K562 (cell line): ENCODE data around the gene SEMA3A. TPM values are rescaled to one million over a fixed set of nuclear protein-coding genes. Genes with fewer than 3 reads are reported as not detected.

ENCODE experiments used
- ATAC-seq: fragments of 200-7000 bp; cut with Tn5 transposase; 3 replicates; pipeline ENCODE4 v1.9.1; 2020; ENCODE audit warnings: moderate library complexity
- BruUV-seq: library from RNA; stranded (reverse); fragments of 400-500 nt; replicated peaks from 2 replicates; lab custom pipeline; 2021; lab: Mats Ljungman, UMichigan
- CTCF ChIA-PET: fragments of 300-600 bp; formaldehyde crosslinking; extraction: SDS; loops from one replicate; lab custom pipeline; 2021; ENCODE audit warnings: low intra/inter-chr PET ratio; lab: Yijun Ruan, JAX
- POLR2A ChIA-PET: fragments of 300-600, 350-650 bp; sonication (Branson Sonifier 250); formaldehyde crosslinking; extraction: SDS; loops from one replicate; lab custom pipeline; 2021; ENCODE audit warnings: antibody characterized with exemption, inconsistent platforms; lab: Yijun Ruan, JAX
- DNase-seq, 4 experiments: peaks; one replicate each; pipeline versions ENCODE4 v3.0.0 to v3.0.0-alpha.2; 2011 to 2018; ENCODE audit warnings: low spot score in 3 of 4, mixed read lengths in 3 of 4; ENCODE audit errors: extremely low read depth in 1 of 4
- FAIRE-seq: peaks from 2 replicates; lab custom pipeline; 2011; peaks lifted over from hg19 to GRCh38; lab: Jason Lieb, UNC
- H2AFZ ChIP-seq: 2 replicates; pipeline ENCODE4 v1.6.0; 2011; ENCODE audit warnings: low read depth, low read length, control low read depth, inconsistent platforms
- H3K27ac ChIP-seq: fragments of 200-600 bp; 3 replicates; pipeline ENCODE4 v1.8.0; 2011; ENCODE audit warnings: low read depth, mild to moderate bottlenecking, control low read depth, inconsistent platforms, low read length, moderate library complexity, mixed read lengths; ENCODE audit errors: extremely low read depth
- H3K27me3 ChIP-seq, 2 experiments: fragments of 300-600 bp in 1 of 2; 2 replicates in 1 of 2; 3 replicates in 1 of 2; pipeline versions ENCODE4 v1.6.0 to v1.8.0; 2011; ENCODE audit warnings: inconsistent platforms in 2 of 2, low read length in 2 of 2, mild to moderate bottlenecking in 1 of 2, mixed read lengths in 1 of 2, moderate library complexity in 1 of 2; ENCODE audit not compliant: control insufficient read depth in 2 of 2, insufficient read depth in 2 of 2
- H3K36me3 ChIP-seq: fragments of 300-600 bp; 3 replicates; pipeline ENCODE4 v1.8.0; 2011; ENCODE audit warnings: mild to moderate bottlenecking, low read length, inconsistent platforms; ENCODE audit not compliant: control insufficient read depth, insufficient read depth
- H3K4me1 ChIP-seq, 2 experiments: fragments of 200-600 bp in 1 of 2; replicated peaks in 1 of 2; 2 replicates in 1 of 2; 3 replicates in 1 of 2; pipeline versions ENCODE4 v1.5.1 to v1.8.0; 2011; ENCODE audit warnings: inconsistent platforms in 2 of 2, low read length in 2 of 2, mild to moderate bottlenecking in 1 of 2, mixed read lengths in 1 of 2, moderate library complexity in 1 of 2; ENCODE audit not compliant: control insufficient read depth in 2 of 2, insufficient read depth in 2 of 2
- H3K4me2 ChIP-seq: 2 replicates; pipeline ENCODE4 v1.6.1; 2011; ENCODE audit warnings: low read length, control low read depth, inconsistent platforms, mixed read lengths; ENCODE audit not compliant: insufficient read depth
- H3K4me3 ChIP-seq: fragments of 200-600 bp; sonication (generic), shearing (Covaris generic); 2 replicates; pipeline ENCODE4 v1.5.1; 2016; ENCODE audit warnings: control low read depth, inconsistent platforms
- H3K79me2 ChIP-seq: fragments of 200-600 bp; 3 replicates; pipeline ENCODE4 v1.8.0; 2011; ENCODE audit warnings: low read length, inconsistent platforms; ENCODE audit not compliant: control insufficient read depth, insufficient read depth
- H3K9ac ChIP-seq, 2 experiments: 2 replicates each; pipeline versions ENCODE4 v1.6.0 to v1.6.1; 2011; ENCODE audit warnings: low read depth in 2 of 2, low read length in 2 of 2, control low read depth in 1 of 2, inconsistent platforms in 1 of 2, mild to moderate bottlenecking in 1 of 2, mixed read lengths in 1 of 2; ENCODE audit not compliant: insufficient read depth in 1 of 2
- H3K9me1 ChIP-seq: one replicate; pipeline ENCODE4 v1.6.0; 2011; ENCODE audit warnings: inconsistent platforms, mild to moderate bottlenecking, low read length, moderate library complexity; ENCODE audit not compliant: control insufficient read depth, insufficient read depth
- H3K9me3 ChIP-seq: replicated peaks from 2 replicates; pipeline ENCODE4 v1.5.1; 2011; ENCODE audit warnings: low read depth, low read length, inconsistent platforms; ENCODE audit not compliant: control insufficient read depth, insufficient read depth
- H4K20me1 ChIP-seq: replicated peaks from 2 replicates; pipeline ENCODE4 v1.6.1; 2011; ENCODE audit warnings: low read length, inconsistent platforms, mixed read lengths; ENCODE audit not compliant: control insufficient read depth, insufficient read depth
- ZNF696 ChIP-seq: fragments of 250-450 bp; sonication (Bioruptor Pico); conservative IDR thresholded peaks from 2 replicates; pipeline ENCODE4 v1.4.0; 2020; ENCODE audit warnings: mild to moderate bottlenecking, moderate library complexity
- WGBS: fragments of 100-300 bp; shearing (Covaris generic); methylation state at CpG from one replicate; pipeline ENCODE4 v1.1.6; 2016; ENCODE audit warnings: low coverage, mixed read lengths; ENCODE audit not compliant: insufficient coverage; ENCODE audit errors: missing lambda C conversion rate; 5-methylcytosine and 5-hydroxymethylcytosine counted together
- in situ Hi-C: fragments of 300-500 bp; cut with MboI; formaldehyde crosslinking; loops from 4 replicates; pipeline ENCODE4 v1.15.0; 2018; ENCODE audit warnings: inconsistent platforms, mixed read lengths
- intact Hi-C: fragments of 100-400 bp; cut with micrococcal nuclease; formaldehyde crosslinking; loops from 2 replicates; pipeline ENCODE4 v1.14.2; 2022
- polyA plus RNA-seq, 8 experiments: library from polyadenylated mRNA; depleted of rRNA in 4 of 8; stranded (reverse) in 5 of 8; unstranded in 3 of 8; fragments of >200 nt; fragmentation: Nextera tagmentation in 2 of 8; fragmentation: Illumina TruSeq in 1 of 8; extraction: Ambion mirVana in 2 of 8; extraction: Trizol in 1 of 8; gene quantifications; 2 replicates each; pipeline versions ENCODE4 v1.2.1 to v1.2.3, GENCODE V29; 2011 to 2014; ENCODE audit warnings: inconsistent platforms in 1 of 8, missing spikeins in 1 of 8
- total RNA-seq, 7 experiments: library from RNA; depleted of rRNA in 6 of 7; stranded (reverse); fragments of >200 nt in 6 of 7; fragmentation: Illumina TruSeq in 2 of 7; extraction: Trizol in 2 of 7; gene quantifications; 2 replicates each; pipeline versions ENCODE4 v1.2.1 to v1.2.3, GENCODE V29; 2011 to 2021; ENCODE audit warnings: low replicate concordance in 1 of 7
- TF ChIP-seq, protein P1 (sequence below), 2 experiments: fragments of 450-650 bp in 1 of 2; sonication (generic) in 1 of 2; formaldehyde crosslinking in 1 of 2; IDR thresholded peaks; 2 replicates each; pipeline versions ENCODE4 v1.7.1 to v1.9.0; 2016 to 2022; ENCODE audit warnings: inconsistent platforms in 1 of 2, mild to moderate bottlenecking in 1 of 2, missing genetic modification reagents in 1 of 2

SEMA3A gene
- total and polyA plus RNA-seq, 9 of the 15 experiments (the other 6 are each of a cell fraction or from before 2014, with no cell fraction given), result 0.36 to 3.0 (median 1.1) TPM

DNA sequence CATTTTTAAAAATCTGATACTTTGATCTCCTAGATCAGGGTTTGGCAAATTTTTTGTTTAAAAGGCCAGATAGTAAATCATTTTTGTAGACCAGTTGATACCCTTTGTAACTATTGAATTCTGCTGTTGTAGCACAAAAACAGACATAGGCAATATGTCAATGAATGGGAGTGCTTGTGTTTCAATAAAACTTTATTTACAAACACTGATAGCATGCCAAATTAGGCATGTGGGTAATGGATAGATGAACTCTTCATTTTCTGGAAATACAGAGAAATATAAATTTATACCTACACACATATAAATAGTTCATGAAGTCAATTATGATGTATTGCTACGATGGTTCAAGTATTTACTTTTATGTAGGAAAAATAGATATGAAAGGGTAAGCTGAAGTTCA is 60.4 kb downstream of the SEMA3A start:
- H3K36me3 ChIP-seq, result no peaks in the 10 kb centered on the region
- no peaks in the 10 kb centered on the region for H3K27me3 ChIP-seq
- ChIA-PET CTCF (no interaction called here), POLR2A (no interaction called here)
- 0% methylated on average over 1 of the region's 1 CpG for WGBS
- intact Hi-C loops, result no loop called here
- DNase-seq (no peak), FAIRE-seq (no peak), ATAC-seq (no peak)
- no peaks in the 10 kb centered on the region for H4K20me1 ChIP-seq
- no peak overlapping the region for H3K4me3 ChIP-seq
- no peak overlapping the region for H2AFZ ChIP-seq
- H3K4me1 ChIP-seq, result no peaks in the 10 kb centered on the region
- no peaks in the 10 kb centered on the region for H3K9me1 ChIP-seq
- in situ Hi-C loops, result no loop called here
- H3K27ac ChIP-seq, result no peak overlapping the region
- H3K4me2 ChIP-seq, result no peak overlapping the region
- no peaks in the 10 kb centered on the region for H3K9me3 ChIP-seq
- TF ChIP-seq ZNF696 (CRISPR knock-in tag), result no peak
- TF ChIP-seq, protein P1, sequence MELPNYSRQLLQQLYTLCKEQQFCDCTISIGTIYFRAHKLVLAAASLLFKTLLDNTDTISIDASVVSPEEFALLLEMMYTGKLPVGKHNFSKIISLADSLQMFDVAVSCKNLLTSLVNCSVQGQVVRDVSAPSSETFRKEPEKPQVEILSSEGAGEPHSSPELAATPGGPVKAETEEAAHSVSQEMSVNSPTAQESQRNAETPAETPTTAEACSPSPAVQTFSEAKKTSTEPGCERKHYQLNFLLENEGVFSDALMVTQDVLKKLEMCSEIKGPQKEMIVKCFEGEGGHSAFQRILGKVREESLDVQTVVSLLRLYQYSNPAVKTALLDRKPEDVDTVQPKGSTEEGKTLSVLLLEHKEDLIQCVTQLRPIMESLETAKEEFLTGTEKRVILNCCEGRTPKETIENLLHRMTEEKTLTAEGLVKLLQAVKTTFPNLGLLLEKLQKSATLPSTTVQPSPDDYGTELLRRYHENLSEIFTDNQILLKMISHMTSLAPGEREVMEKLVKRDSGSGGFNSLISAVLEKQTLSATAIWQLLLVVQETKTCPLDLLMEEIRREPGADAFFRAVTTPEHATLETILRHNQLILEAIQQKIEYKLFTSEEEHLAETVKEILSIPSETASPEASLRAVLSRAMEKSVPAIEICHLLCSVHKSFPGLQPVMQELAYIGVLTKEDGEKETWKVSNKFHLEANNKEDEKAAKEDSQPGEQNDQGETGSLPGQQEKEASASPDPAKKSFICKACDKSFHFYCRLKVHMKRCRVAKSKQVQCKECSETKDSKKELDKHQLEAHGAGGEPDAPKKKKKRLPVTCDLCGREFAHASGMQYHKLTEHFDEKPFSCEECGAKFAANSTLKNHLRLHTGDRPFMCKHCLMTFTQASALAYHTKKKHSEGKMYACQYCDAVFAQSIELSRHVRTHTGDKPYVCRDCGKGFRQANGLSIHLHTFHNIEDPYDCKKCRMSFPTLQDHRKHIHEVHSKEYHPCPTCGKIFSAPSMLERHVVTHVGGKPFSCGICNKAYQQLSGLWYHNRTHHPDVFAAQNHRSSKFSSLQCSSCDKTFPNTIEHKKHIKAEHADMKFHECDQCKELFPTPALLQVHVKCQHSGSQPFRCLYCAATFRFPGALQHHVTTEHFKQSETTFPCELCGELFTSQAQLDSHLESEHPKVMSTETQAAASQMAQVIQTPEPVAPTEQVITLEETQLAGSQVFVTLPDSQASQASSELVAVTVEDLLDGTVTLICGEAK (IDR thresholded peaks at IDR 0.05), result peak; percentile 71
- TF ChIP-seq, protein P1 (CRISPR knock-in tag; IDR thresholded peaks at IDR 0.05), result peak; percentile 79
- no TSS peak for BruUV-seq
- no peak overlapping the region for H3K9ac ChIP-seq
- H3K79me2 ChIP-seq, result no peaks in the 10 kb centered on the region
